ENCODE results near the gene IDH1.

The IDH1 gene

GRCh38 chr2:208280234-208280633 is 25.4 kb upstream of the IDH1 start:
- H3K4me2 ChIP-seq (ENCODE audit: low read length), result no peak overlapping the region
- H3K36me3 ChIP-seq (ENCODE audit: control insufficient read depth, low read length), result peaks cover 87% of the 10 kb centered on the region
- no peaks in the 10 kb centered on the region for H3K9me2 ChIP-seq (replicated peaks; ENCODE audit: control insufficient read depth, low read length)
- no peak overlapping the region for H3K4me3 ChIP-seq (ENCODE audit: low read length)
- no peak for TF ChIP-seq EZH2phosphoT487 (IDR thresholded peaks at IDR 0.05; ENCODE audit: borderline replicate concordance, low read length)
- TF ChIP-seq CTCF (IDR thresholded peaks at IDR 0.05; ENCODE audit: low read depth, low read length, poor library complexity, severe bottlenecking), result no peak
- peaks cover 4% of the 10 kb centered on the region for H3K4me1 ChIP-seq (ENCODE audit: control insufficient read depth, low read length)
- no peaks in the 10 kb centered on the region for H3K27me3 ChIP-seq (ENCODE audit: control insufficient read depth, low read length)
- peaks cover 5% of the 10 kb centered on the region; the same call in 1 of the 2 replicates for H3K9me3 ChIP-seq (ENCODE audit: control insufficient read depth, insufficient read depth, low read length)
- H3K27ac ChIP-seq (ENCODE audit: low read depth, low read length), result no peak overlapping the region
- peaks cover 23% of the 10 kb centered on the region for H3K79me2 ChIP-seq (ENCODE audit: control insufficient read depth, low read length)
- no peaks in the 10 kb centered on the region for H4K20me1 ChIP-seq (ENCODE audit: control insufficient read depth, insufficient read depth, low read depth, low read length)
- no peaks in the 10 kb centered on the region for H3F3A ChIP-seq (ENCODE audit: control insufficient read depth, insufficient read depth)

GRCh38 chr2:208279236-208279635 is 24.4 kb upstream of the IDH1 start:
- Histone ChIP-seq H3K9me2 (replicated peaks; ENCODE audit: control insufficient read depth, low read length) (no peaks in the 10 kb centered on the region), H3K27me3 (ENCODE audit: control insufficient read depth, low read length) (no peaks in the 10 kb centered on the region), H3F3A (ENCODE audit: control insufficient read depth, insufficient read depth) (no peaks in the 10 kb centered on the region), H3K36me3 (ENCODE audit: control insufficient read depth, low read length) (peaks cover 96% of the 10 kb centered on the region), H3K27ac (ENCODE audit: low read depth, low read length) (no peak overlapping the region), H3K4me1 (ENCODE audit: control insufficient read depth, low read length) (peaks cover 4% of the 10 kb centered on the region), H3K9me3 (ENCODE audit: control insufficient read depth, insufficient read depth, low read length) (peaks cover 5% of the 10 kb centered on the region; the same call in 1 of the 2 replicates), H3K79me2 (ENCODE audit: control insufficient read depth, low read length) (peaks cover 23% of the 10 kb centered on the region), H4K20me1 (ENCODE audit: control insufficient read depth, insufficient read depth, low read depth, low read length) (no peaks in the 10 kb centered on the region), H3K4me2 (ENCODE audit: low read length) (no peak overlapping the region), H3K4me3 (ENCODE audit: low read length) (no peak overlapping the region)
- TF ChIP-seq EZH2phosphoT487 (IDR thresholded peaks at IDR 0.05; ENCODE audit: borderline replicate concordance, low read length) (no peak), CTCF (IDR thresholded peaks at IDR 0.05; ENCODE audit: low read depth, low read length, poor library complexity, severe bottlenecking) (no peak)

- TF ChIP-seq EZH2phosphoT487 (IDR thresholded peaks at IDR 0.05; ENCODE audit: borderline replicate concordance, low read length) (no peak), CTCF (IDR thresholded peaks at IDR 0.05; ENCODE audit: low read depth, low read length, poor library complexity, severe bottlenecking) (no peak)
- Histone ChIP-seq H3K27ac (ENCODE audit: low read depth, low read length) (no peak overlapping the region), H3K4me1 (ENCODE audit: control insufficient read depth, low read length) (peaks cover 4% of the 10 kb centered on the region), H3F3A (ENCODE audit: control insufficient read depth, insufficient read depth) (no peaks in the 10 kb centered on the region), H3K36me3 (ENCODE audit: control insufficient read depth, low read length) (peaks cover 99% of the 10 kb centered on the region), H4K20me1 (ENCODE audit: control insufficient read depth, insufficient read depth, low read depth, low read length) (no peaks in the 10 kb centered on the region), H3K79me2 (ENCODE audit: control insufficient read depth, low read length) (peaks cover 22% of the 10 kb centered on the region), H3K4me2 (ENCODE audit: low read length) (no peak overlapping the region), H3K9me3 (ENCODE audit: control insufficient read depth, insufficient read depth, low read length) (peaks cover 5% of the 10 kb centered on the region; the same call in 1 of the 2 replicates), H3K27me3 (ENCODE audit: control insufficient read depth, low read length) (no peaks in the 10 kb centered on the region), H3K4me3 (ENCODE audit: low read length) (no peak overlapping the region), H3K9me2 (replicated peaks; ENCODE audit: control insufficient read depth, low read length) (no peaks in the 10 kb centered on the region)
Observed at GRCh38 chr2:208278549-208278948, 23.7 kb upstream of the IDH1 start.
